HG03354 (cell line): Measurements from ENCODE around the gene OR2D3.
"Not testable (repeated sequence)": the region's sequence is repeated elsewhere in the genome, so short reads cannot be mapped to it uniquely, and the experiment has no call there.

Experiments
- ATAC-seq: cut with Tn5 transposase; IDR thresholded peaks from one replicate; pipeline ENCODE4 v1.9.1; 2021; ENCODE audit warnings: mild to moderate bottlenecking; ENCODE audit not compliant: unreplicated experiment, poor library complexity, severe bottlenecking

OR2D3 gene

GRCh38 chr11:6926208-6927029, 5.6 kb downstream of the OR2D3 start, which contains the start of gene ZNF215:
Gene ZNF215 (plus strand): TSS chr11:6926426. CDS start chr11:6932273, 5,847 bp downstream.
- ATAC-seq, result peak; percentile 67

- ATAC-seq, result peak; percentile 85
These were observed 6.3 kb downstream of the OR2D3 start for GRCh38 chr11:6927030-6927617.

- ATAC-seq, result no peak
These were observed 8.1 kb downstream of the OR2D3 start for GRCh38 chr11:6928916-6929315.

GRCh38 chr11:6931146-6931713, 10.4 kb downstream of the OR2D3 start:
- no peak for ATAC-seq

- no peak for ATAC-seq
These were observed 11.3 kb downstream of the OR2D3 start for GRCh38 chr11:6932145-6932544.

- no peak for ATAC-seq
These were observed 21.2 kb downstream of the OR2D3 start for GRCh38 chr11:6941970-6942369.

GRCh38 chr11:6943131-6943530, 22.3 kb downstream of the OR2D3 start:
- ATAC-seq, result no peak

- ATAC-seq, result not testable (repeated sequence)
These were observed 33.4 kb downstream of the OR2D3 start for GRCh38 chr11:6954248-6954647.

- no peak for ATAC-seq
These were observed 41.3 kb downstream of the OR2D3 start for GRCh38 chr11:6962141-6962540.

- no peak for ATAC-seq
These were observed 41.9 kb downstream of the OR2D3 start for GRCh38 chr11:6962673-6963072.

- no peak for ATAC-seq
These were observed 48.0 kb downstream of the OR2D3 start for GRCh38 chr11:6968816-6969215.

- ATAC-seq, result not testable (repeated sequence)
These were observed 49.1 kb downstream of the OR2D3 start for GRCh38 chr11:6969854-6970253.
